ENCODE measurements around the gene QPCT. TPM values are rescaled to one million over a fixed set of nuclear protein-coding genes. Genes with fewer than 3 reads are reported as not detected.

Gene QPCT
- total RNA-seq, 1 donor from 2014 or later: 6.9 TPM

DNA sequence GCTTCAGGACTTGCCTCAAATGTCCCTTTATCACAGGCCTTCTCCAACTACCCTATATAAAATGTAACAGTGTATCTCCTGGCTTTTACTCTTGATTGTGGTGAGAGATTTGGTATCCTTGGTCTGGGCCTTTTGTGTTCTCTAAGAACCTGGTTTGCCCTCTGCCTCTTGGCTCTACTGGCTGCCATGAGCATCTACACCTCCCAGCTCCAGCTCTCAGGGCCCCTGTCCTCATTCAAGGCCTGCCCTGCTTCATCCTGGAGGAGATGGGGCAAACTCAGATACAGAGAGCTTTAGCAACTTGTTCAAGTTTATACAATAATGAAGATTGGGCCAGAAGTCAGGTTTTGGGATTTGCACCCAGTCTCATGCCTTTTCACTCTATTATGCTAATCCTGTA is 45.0 kb downstream of the QPCT start:
- H3K4me3 ChIP-seq: no peak overlapping the region
- no peak overlapping the region for H3K27ac ChIP-seq
- H3K36me3 ChIP-seq: no peaks in the 10 kb centered on the region
- H3K4me1 ChIP-seq: peaks cover 5% of the 10 kb centered on the region
- DNase-seq (ENCODE audit: extremely low spot score in 2 of 2): no peak
- no peak for TF ChIP-seq POLR2A (IDR thresholded peaks at IDR 0.05)
- TF ChIP-seq, protein P1, sequence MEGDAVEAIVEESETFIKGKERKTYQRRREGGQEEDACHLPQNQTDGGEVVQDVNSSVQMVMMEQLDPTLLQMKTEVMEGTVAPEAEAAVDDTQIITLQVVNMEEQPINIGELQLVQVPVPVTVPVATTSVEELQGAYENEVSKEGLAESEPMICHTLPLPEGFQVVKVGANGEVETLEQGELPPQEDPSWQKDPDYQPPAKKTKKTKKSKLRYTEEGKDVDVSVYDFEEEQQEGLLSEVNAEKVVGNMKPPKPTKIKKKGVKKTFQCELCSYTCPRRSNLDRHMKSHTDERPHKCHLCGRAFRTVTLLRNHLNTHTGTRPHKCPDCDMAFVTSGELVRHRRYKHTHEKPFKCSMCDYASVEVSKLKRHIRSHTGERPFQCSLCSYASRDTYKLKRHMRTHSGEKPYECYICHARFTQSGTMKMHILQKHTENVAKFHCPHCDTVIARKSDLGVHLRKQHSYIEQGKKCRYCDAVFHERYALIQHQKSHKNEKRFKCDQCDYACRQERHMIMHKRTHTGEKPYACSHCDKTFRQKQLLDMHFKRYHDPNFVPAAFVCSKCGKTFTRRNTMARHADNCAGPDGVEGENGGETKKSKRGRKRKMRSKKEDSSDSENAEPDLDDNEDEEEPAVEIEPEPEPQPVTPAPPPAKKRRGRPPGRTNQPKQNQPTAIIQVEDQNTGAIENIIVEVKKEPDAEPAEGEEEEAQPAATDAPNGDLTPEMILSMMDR (IDR thresholded peaks at IDR 0.05): no peak
- no peak for TF ChIP-seq POLR2AphosphoS5 (IDR thresholded peaks at IDR 0.05; ENCODE audit: insufficient read depth in 1 of 2, low read depth in 1 of 2)
- H3K27me3 ChIP-seq: no peaks in the 10 kb centered on the region
- no peaks in the 10 kb centered on the region for H3K9me3 ChIP-seq
- intact Hi-C loops (cut with DNase I): no loop called here

DNA sequence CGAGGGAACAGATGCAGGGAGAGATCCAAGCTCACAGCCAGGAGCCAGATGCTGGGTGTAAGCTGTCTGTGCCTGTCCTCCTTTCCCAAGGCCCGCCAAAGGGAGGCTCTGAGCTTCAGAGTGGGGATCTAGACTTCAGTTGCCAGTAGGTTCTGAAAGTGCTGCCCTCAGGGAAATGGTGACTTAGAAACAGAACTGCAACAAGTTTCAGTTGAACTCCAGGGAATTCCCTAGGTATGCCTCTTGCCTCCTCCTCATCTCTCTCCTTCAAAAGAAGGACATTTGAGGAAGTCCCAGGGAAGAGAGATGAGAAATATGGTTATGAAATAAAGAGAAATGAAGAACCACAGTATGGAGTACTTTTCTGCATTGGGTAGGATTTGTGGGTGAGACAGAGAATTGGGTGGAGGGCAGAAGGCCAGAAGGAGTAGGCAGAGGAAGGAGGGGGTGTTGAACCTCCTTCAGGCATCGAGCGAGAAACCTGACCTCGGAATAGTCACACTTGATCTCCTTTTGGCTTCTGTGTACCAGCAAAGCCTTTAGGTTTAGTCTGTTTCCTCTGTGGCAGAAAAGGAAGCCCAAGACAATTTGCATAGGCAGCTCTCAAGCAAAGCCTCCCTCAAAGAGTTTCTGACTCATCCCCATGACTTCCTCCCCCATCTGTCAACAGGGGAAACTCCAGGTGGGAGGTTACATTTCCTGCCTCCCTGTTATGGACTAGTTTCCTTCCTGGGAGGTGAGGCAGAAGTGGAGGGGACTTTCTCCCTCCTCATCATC is 45.7 kb downstream of the QPCT start:
- TF ChIP-seq POLR2A (IDR thresholded peaks at IDR 0.05) (no peak), POLR2AphosphoS5 (IDR thresholded peaks at IDR 0.05; ENCODE audit: insufficient read depth in 1 of 2, low read depth in 1 of 2) (peak in 1 of 2 donors; percentile 55)
- TF ChIP-seq, protein P1 (IDR thresholded peaks at IDR 0.05): no peak
- no peak for DNase-seq (ENCODE audit: extremely low spot score in 2 of 2)
- no peaks in the 10 kb centered on the region for H3K9me3 ChIP-seq
- no peaks in the 10 kb centered on the region for H3K36me3 ChIP-seq
- no peaks in the 10 kb centered on the region for H3K27me3 ChIP-seq
- intact Hi-C loops (cut with DNase I): no loop called here
- peak overlapping the region; percentile 14 for H3K27ac ChIP-seq
- no peak overlapping the region for H3K4me3 ChIP-seq
- H3K4me1 ChIP-seq: peaks cover 5% of the 10 kb centered on the region

DNA sequence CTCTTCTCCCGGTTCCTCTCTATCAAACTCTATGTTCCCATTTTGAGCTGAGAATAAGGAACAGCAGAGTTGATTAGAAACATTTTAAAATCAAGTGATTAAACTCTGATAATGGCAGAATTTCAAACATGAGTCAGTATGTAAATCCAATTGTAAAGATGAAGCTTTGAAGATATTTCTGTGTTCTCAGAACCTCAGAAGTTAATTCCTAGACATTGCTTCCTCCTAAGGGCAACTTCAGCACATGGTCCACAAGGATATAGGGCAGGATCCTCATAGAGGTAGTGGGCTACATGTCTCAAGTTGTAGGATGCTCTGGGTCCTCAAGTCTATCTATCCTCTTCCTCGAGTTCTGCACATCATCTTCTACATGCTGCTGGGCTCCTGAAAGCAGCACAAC is 46.3 kb downstream of the QPCT start:
- Histone ChIP-seq H3K9me3 (no peaks in the 10 kb centered on the region), H3K27ac (no peak overlapping the region), H3K27me3 (no peaks in the 10 kb centered on the region), H3K4me3 (no peak overlapping the region), H3K4me1 (peaks cover 5% of the 10 kb centered on the region), H3K36me3 (no peaks in the 10 kb centered on the region)
- intact Hi-C loops (cut with DNase I): no loop called here
- no peak for DNase-seq (ENCODE audit: extremely low spot score in 2 of 2)
- no peak for TF ChIP-seq POLR2A (IDR thresholded peaks at IDR 0.05)
- TF ChIP-seq POLR2AphosphoS5 (IDR thresholded peaks at IDR 0.05; ENCODE audit: insufficient read depth in 1 of 2, low read depth in 1 of 2): no peak
- TF ChIP-seq, protein P1 (IDR thresholded peaks at IDR 0.05): no peak

DNA sequence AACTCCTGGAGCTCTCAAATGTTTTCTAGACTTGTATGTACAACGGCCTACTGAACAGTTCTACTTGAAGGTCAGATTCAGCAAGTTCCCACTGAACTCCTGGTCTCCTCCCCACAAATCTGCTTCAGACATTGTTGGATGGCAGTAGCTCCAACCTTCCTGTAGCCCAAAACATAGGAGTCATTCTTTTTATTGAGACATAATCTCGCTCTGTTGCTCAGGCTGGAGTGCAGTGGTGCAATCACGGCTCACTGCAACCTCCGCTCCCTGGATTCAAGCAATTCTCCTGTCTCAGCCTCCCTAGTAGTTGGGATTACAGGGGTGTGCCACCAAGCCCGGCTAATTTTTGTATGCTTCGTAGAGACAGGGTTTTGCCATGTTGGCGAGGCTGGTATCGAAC is 47.3 kb downstream of the QPCT start:
- H3K27ac ChIP-seq: no peak overlapping the region
- TF ChIP-seq POLR2A (IDR thresholded peaks at IDR 0.05): no peak
- TF ChIP-seq POLR2AphosphoS5 (IDR thresholded peaks at IDR 0.05; ENCODE audit: insufficient read depth in 1 of 2, low read depth in 1 of 2): no peak
- TF ChIP-seq, protein P1 (IDR thresholded peaks at IDR 0.05): no peak
- intact Hi-C loops (cut with DNase I): no loop called here

DNA sequence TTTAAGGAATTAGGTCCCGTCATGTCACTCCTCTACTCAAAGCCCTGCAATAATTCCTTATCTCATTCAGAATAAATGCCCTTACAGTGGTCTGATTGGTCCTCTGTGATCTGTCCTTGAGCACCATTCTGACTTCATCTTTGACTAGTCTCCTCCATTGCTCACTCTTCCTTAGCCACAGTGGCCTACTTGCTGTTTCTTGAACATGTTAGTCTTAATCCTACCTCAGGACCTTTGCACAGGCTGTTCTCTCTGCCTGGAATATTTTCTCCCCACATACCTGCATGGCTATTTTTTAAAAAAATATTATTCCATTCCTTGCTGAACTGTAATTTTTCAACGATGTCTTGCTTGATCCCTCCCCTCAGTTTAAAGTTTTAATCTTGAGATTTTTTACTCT is 48.0 kb downstream of the QPCT start:
- Histone ChIP-seq H3K9me3 (no peaks in the 10 kb centered on the region), H3K27me3 (no peaks in the 10 kb centered on the region), H3K36me3 (no peaks in the 10 kb centered on the region), H3K27ac (no peak overlapping the region), H3K4me3 (no peak overlapping the region), H3K4me1 (peaks cover 5% of the 10 kb centered on the region)
- DNase-seq (ENCODE audit: extremely low spot score in 2 of 2): no peak
- intact Hi-C loops (cut with DNase I): no loop called here
- TF ChIP-seq POLR2AphosphoS5 (IDR thresholded peaks at IDR 0.05; ENCODE audit: insufficient read depth in 1 of 2, low read depth in 1 of 2) (no peak), POLR2A (IDR thresholded peaks at IDR 0.05) (no peak)
- TF ChIP-seq, protein P1 (IDR thresholded peaks at IDR 0.05): no peak

More for the DNA sequence above, 47.3 kb downstream of the QPCT start:
- H3K36me3 ChIP-seq: no peaks in the 10 kb centered on the region
- DNase-seq (ENCODE audit: extremely low spot score in 2 of 2): no peak
- no peaks in the 10 kb centered on the region for H3K27me3 ChIP-seq
- H3K4me1 ChIP-seq: peaks cover 5% of the 10 kb centered on the region
- H3K4me3 ChIP-seq: no peak overlapping the region
- H3K9me3 ChIP-seq: no peaks in the 10 kb centered on the region
